Stimulated activated memory B cell treated with anti-CD40 and anti-IgM and Interleukin-4, amounts not matched to agents 10 μg/mL and 1 μg/mL and 100 μg/mL, for 72 hours (primary cell): Measurements from ENCODE around the gene KMT2D.

ENCODE experiments used
- ATAC-seq: fragments of 150-1000 bp; cut with Tn5 transposase; 2 replicates; pipeline ENCODE4 v1.10.0; 2021
- H3K27ac Mint-ChIP-seq: one replicate; pipeline ENCODE4 v1.8.0; 2022; ENCODE audit warnings: mild to moderate bottlenecking, mixed read lengths
- H3K27me3 Mint-ChIP-seq: one replicate; pipeline ENCODE4 v1.8.0; 2022; ENCODE audit warnings: mixed read lengths
- H3K36me3 Mint-ChIP-seq: one replicate; pipeline ENCODE4 v1.8.0; 2022; ENCODE audit warnings: mixed read lengths
- H3K4me1 Mint-ChIP-seq: one replicate; pipeline ENCODE4 v1.8.0; 2022; ENCODE audit warnings: mixed read lengths
- H3K4me3 Mint-ChIP-seq: one replicate; pipeline ENCODE4 v1.8.0; 2022; ENCODE audit warnings: mild to moderate bottlenecking, moderate library complexity, mixed read lengths
- H3K9me3 Mint-ChIP-seq: one replicate; pipeline ENCODE4 v1.8.0; 2022; ENCODE audit warnings: mixed read lengths

Gene KMT2D

DNA sequence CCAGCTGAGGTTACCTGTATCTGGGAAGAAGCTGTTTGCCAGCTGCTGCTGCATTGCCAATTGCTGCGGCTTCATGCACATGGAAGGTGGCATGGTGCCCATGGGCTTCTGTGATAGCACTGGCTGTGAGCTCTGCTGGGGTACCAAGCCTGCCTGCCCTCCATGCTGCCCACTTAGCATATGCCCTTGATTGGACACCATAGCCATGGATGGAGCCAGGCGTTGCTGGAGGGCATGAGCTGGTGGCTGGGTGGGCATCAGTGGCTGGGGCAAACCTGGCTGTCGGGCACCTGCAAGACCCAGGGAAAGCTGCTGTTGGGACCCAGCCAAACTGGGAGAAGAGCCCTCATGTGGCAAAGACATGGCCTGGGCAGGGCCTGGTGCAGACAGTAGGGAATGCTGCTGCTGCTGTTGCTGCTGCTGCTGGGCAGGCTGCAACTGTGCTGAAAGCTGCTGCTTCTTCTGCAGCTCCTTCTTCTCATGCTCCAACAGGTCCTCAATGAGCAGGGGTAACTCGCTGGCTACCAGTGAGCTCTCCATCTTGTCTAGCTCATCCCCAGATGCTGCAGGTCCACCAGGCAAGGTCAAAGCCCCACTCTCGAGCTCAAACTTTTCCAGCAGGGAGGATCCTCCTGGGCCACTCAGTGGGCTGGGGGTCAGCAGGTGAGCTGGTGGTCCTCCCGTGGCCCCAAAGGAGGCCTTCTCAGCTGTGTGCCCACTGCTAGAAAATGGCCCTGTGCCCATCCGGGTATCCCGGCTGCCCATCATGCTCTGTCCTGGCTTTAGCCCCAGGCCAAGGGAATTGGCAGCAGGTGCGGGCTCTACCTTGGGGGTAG is 23.3 kb downstream of the KMT2D start:
- ATAC-seq = no peak
- Mint-ChIP-seq H3K36me3 (peaks cover 75% of the 10 kb centered on the region), H3K27ac (no peak overlapping the region), H3K4me1 (peaks cover 6% of the 10 kb centered on the region), H3K9me3 (no peaks in the 10 kb centered on the region), H3K4me3 (no peak overlapping the region), H3K27me3 (no peaks in the 10 kb centered on the region)

DNA sequence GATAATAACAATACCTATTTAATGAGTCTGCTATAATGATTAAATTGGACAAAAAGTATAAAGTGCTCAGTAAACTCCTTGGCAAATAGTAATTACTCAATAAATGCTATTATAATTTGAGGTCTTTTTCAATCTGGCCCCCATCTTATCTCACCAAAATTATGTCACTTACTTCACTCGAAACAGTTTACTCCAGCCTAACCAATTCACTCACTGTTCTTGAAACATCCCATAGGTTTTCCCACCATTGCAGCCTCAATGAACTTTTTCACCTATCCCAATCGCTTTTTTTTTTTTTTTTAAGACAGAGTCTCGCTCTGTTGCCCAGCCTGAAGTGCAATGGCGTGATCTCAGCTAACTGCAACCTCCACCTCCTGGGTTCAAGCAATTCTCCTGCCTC is 24.6 kb downstream of the KMT2D start:
- Mint-ChIP-seq H3K9me3 (no peaks in the 10 kb centered on the region), H3K4me3 (no peak overlapping the region), H3K36me3 (peaks cover 70% of the 10 kb centered on the region), H3K27ac (no peak overlapping the region), H3K4me1 (peaks cover 6% of the 10 kb centered on the region), H3K27me3 (no peaks in the 10 kb centered on the region)
- no peak for ATAC-seq

GRCh38 chr12:49034286-49034622 is 26.3 kb downstream of the KMT2D start:
- H3K27ac Mint-ChIP-seq = peak overlapping the region; percentile 52
- no peak for ATAC-seq
- peaks cover 56% of the 10 kb centered on the region for H3K36me3 Mint-ChIP-seq
- H3K4me1 Mint-ChIP-seq = peaks cover 6% of the 10 kb centered on the region
- H3K4me3 Mint-ChIP-seq = no peak overlapping the region
- no peaks in the 10 kb centered on the region for H3K27me3 Mint-ChIP-seq
- H3K9me3 Mint-ChIP-seq = no peaks in the 10 kb centered on the region

DNA sequence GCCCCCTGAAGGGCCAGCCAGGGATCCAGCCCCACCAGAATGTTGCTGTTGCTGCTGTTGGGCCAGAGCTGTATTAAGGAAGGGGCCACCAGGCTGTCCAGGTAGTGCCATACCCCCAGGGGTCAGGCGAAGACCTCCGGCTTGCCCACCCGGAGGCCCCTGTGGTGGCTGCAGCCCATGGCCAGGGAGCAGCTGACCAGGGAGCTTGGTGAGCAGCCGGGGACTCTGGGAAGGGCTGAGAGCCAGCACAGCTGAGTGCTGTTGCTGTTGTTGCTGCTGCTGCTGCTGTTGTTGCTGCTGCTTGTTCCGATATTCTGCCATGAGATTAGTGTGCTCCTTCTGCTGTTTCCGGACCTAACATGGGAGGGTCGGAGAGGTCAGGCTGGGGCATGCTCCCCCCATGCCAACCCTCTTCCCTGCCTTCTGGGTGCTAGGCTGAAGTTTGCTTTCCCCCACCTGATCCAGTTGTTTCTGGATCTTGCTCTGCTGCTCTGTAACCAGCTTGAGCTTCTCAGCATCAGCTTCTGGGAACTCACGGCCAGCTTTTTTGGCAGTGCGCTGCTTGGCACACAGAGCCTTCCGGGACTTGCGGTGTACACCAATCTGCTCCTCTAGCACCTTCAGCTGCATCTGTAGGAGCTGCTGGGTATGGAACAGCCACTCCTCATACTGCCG is 26.8 kb downstream of the KMT2D start:
- Mint-ChIP-seq H3K9me3 (no peaks in the 10 kb centered on the region), H3K27me3 (no peaks in the 10 kb centered on the region), H3K27ac (peak overlapping the region; percentile 52), H3K4me1 (peaks cover 2% of the 10 kb centered on the region), H3K36me3 (peaks cover 52% of the 10 kb centered on the region), H3K4me3 (no peak overlapping the region)
- no peak for ATAC-seq

GRCh38 chr12:49032679-49033447 is 27.7 kb downstream of the KMT2D start:
- Mint-ChIP-seq H3K27me3 (no peaks in the 10 kb centered on the region), H3K36me3 (peaks cover 53% of the 10 kb centered on the region), H3K9me3 (no peaks in the 10 kb centered on the region), H3K27ac (peak overlapping the region; percentile 52), H3K4me3 (no peak overlapping the region), H3K4me1 (no peaks in the 10 kb centered on the region)
- ATAC-seq = no peak

- no peak overlapping the region for H3K4me3 Mint-ChIP-seq
- no peak for ATAC-seq
- H3K27ac Mint-ChIP-seq = no peak overlapping the region
- peaks cover 59% of the 10 kb centered on the region for H3K36me3 Mint-ChIP-seq
- no peaks in the 10 kb centered on the region for H3K27me3 Mint-ChIP-seq
- no peaks in the 10 kb centered on the region for H3K4me1 Mint-ChIP-seq
- H3K9me3 Mint-ChIP-seq = no peaks in the 10 kb centered on the region
Observed at GRCh38 chr12:49032276-49032675, 28.3 kb downstream of the KMT2D start.

GRCh38 chr12:49031573-49032161 is 28.9 kb downstream of the KMT2D start:
- no peaks in the 10 kb centered on the region for H3K27me3 Mint-ChIP-seq
- H3K27ac Mint-ChIP-seq = no peak overlapping the region
- peaks cover 59% of the 10 kb centered on the region for H3K36me3 Mint-ChIP-seq
- no peaks in the 10 kb centered on the region for H3K9me3 Mint-ChIP-seq
- no peaks in the 10 kb centered on the region for H3K4me1 Mint-ChIP-seq
- no peak overlapping the region for H3K4me3 Mint-ChIP-seq
- no peak for ATAC-seq

DNA sequence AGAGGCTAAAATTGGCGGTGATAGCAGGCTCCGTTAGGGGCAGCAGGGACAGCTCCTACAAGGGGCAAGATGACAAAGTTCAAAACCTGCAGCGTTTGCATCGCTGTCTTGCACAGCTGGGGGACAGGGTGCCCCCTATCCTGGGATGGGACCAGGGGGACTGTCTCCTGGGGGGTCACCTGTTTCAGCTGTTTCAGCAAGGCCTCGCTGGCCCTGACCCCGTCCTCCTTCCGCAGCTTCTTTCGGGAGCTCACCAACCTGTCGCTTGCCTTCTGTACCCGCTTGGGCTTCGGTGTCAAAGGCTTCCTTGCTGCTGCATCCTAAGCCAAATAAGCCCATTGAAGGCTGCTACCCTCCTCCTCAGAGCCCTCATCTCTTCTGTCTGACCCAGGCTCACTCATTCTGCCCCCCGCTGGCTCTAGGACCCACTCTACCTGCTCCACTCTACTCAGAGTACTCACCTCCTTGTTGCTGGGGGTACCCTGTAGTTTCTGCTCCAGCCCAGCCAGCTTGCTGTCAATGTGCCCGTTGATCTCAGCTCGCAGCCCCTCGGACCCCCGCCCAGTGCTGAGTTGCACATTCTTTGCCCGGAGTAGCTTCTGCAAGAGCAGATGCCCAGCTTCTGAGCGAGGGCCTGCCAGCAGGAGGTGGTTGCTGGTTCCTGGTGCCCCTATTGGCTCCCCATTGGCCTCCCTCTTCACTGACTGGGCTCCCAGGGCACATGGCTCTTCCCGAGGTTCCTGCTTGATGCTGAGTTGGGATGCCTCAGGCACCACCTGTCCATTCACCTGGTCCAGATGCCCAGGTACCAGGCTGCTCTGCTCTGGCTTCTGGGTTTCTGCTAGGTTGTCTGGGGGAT is 29.7 kb downstream of the KMT2D start:
- H3K27me3 Mint-ChIP-seq = no peaks in the 10 kb centered on the region
- H3K9me3 Mint-ChIP-seq = no peaks in the 10 kb centered on the region
- H3K4me1 Mint-ChIP-seq = no peaks in the 10 kb centered on the region
- H3K36me3 Mint-ChIP-seq = peaks cover 60% of the 10 kb centered on the region
- peak overlapping the region; percentile 55 for H3K27ac Mint-ChIP-seq
- no peak for ATAC-seq
- no peak overlapping the region for H3K4me3 Mint-ChIP-seq

- no peaks in the 10 kb centered on the region for H3K27me3 Mint-ChIP-seq
- no peaks in the 10 kb centered on the region for H3K9me3 Mint-ChIP-seq
- peaks cover 57% of the 10 kb centered on the region for H3K36me3 Mint-ChIP-seq
Observed at GRCh38 chr12:49030119-49030518, 30.5 kb downstream of the KMT2D start.

DNA sequence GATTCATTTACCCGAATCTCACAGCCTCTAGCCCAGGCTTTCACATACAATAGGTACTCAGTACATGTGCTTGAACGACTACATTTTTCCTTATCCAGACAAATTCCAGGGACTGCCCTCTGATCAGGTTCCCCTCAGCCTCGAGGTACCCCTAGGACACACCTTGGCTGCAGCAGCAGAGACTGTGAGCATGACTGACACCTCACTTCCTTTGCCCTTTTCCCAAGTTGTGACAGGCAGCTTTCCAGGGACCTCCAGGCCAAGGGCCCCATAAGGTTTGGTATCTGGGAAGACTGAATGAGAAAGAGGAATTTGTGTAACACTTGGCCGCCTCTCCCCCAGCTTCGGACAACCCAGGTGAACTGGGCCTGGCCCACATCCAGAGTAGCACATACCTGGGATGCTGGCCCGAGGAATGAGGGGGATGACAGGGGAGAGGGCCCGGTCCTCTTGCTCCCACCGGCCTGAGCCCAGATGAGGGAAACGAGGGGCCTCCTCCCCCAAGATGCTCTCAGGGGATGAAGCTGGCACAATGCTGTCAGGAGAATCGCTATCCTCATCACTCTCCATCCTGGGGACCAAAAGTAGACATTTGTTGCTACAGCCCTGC is 31.8 kb downstream of the KMT2D start:
- ATAC-seq = no peak
- peaks cover 59% of the 10 kb centered on the region for H3K36me3 Mint-ChIP-seq

More at GRCh38 chr12:49030119-49030518, 30.5 kb downstream of the KMT2D start:
- Mint-ChIP-seq H3K4me3 (no peak overlapping the region), H3K4me1 (no peaks in the 10 kb centered on the region), H3K27ac (no peak overlapping the region)
- ATAC-seq = no peak

DNA sequence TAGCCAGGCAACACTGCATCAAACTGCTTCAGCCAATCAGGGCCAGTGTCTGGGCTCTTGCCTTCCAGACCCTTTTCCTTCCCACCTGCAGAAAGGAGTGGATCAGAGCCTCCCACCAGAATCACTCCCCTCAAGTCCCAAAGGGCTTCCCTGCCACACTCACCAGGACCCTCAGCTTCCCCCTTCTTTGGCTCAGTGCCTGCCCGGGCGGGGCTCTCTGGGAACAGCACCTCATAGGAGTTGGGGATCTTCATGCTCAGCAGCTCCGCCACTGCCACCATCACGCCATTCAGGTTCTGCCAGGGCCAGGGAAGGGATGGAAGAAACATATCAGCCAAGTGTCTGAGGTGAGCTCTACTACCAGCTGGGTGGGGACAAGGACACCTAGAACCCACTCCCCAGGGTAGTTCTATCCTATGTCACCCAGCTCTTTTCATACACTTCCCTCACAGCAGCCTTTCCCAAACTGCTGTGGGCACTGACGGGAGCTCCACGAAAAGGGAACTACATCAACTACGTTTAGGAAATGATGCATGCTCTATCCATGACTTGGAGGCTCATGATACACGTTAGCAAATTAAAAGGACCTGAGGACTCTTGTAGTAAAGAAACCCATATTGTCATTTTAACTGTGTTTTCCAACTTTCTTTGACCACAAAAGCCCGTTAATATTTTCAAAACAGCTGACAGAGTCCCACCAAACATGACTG is 32.6 kb downstream of the KMT2D start:
- no peak for ATAC-seq
- H3K36me3 Mint-ChIP-seq = peaks cover 59% of the 10 kb centered on the region
- no peaks in the 10 kb centered on the region for H3K4me1 Mint-ChIP-seq
- H3K4me3 Mint-ChIP-seq = no peak overlapping the region
- H3K27me3 Mint-ChIP-seq = no peaks in the 10 kb centered on the region
- H3K27ac Mint-ChIP-seq = no peak overlapping the region
- no peaks in the 10 kb centered on the region for H3K9me3 Mint-ChIP-seq

More for the DNA sequence above, 31.8 kb downstream of the KMT2D start:
- Mint-ChIP-seq H3K9me3 (no peaks in the 10 kb centered on the region), H3K4me1 (no peaks in the 10 kb centered on the region), H3K27ac (no peak overlapping the region), H3K27me3 (no peaks in the 10 kb centered on the region), H3K4me3 (no peak overlapping the region)

GRCh38 chr12:49026678-49027480 is 33.7 kb downstream of the KMT2D start:
- Mint-ChIP-seq H3K4me1 (no peaks in the 10 kb centered on the region), H3K4me3 (no peak overlapping the region), H3K36me3 (peaks cover 70% of the 10 kb centered on the region), H3K9me3 (no peaks in the 10 kb centered on the region), H3K27me3 (no peaks in the 10 kb centered on the region), H3K27ac (no peak overlapping the region)
- ATAC-seq = no peak

GRCh38 chr12:49026101-49026500 is 34.5 kb downstream of the KMT2D start:
- no peak for ATAC-seq
- Mint-ChIP-seq H3K9me3 (no peaks in the 10 kb centered on the region), H3K4me3 (no peak overlapping the region), H3K4me1 (no peaks in the 10 kb centered on the region), H3K27me3 (no peaks in the 10 kb centered on the region), H3K36me3 (peaks cover 74% of the 10 kb centered on the region), H3K27ac (no peak overlapping the region)
